ENCODE results near the gene G6PC3.
A peak's percentile ranks its signal among the peaks of the same experiment; 100 is the strongest.

G6PC3 gene

DNA sequence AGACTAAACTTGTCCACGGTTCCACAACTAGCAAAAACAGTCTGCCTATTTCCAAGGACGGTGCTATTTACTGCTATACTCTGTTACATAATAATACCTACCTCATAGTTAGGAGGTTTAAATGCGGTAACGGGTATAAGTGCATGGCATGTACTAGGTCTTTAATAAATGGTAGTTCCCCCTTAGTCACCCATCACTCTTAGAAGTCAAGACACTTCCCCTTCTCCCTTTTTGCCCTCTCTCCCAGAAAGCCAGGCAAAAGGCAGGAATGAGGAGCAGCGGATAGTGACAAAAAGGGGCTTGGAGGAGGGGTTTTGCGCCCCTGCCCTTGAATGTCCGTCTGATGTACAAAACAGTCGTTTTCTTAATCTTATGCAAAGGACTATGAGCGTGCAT lies 3.0 kb upstream of the G6PC3 start:
- H3K4me3 ChIP-seq (ENCODE audit: low read depth, low read length): no peak overlapping the region
- no peak for DNase-seq (ENCODE audit: low read depth, low spot score)
- TF ChIP-seq, protein P1, sequence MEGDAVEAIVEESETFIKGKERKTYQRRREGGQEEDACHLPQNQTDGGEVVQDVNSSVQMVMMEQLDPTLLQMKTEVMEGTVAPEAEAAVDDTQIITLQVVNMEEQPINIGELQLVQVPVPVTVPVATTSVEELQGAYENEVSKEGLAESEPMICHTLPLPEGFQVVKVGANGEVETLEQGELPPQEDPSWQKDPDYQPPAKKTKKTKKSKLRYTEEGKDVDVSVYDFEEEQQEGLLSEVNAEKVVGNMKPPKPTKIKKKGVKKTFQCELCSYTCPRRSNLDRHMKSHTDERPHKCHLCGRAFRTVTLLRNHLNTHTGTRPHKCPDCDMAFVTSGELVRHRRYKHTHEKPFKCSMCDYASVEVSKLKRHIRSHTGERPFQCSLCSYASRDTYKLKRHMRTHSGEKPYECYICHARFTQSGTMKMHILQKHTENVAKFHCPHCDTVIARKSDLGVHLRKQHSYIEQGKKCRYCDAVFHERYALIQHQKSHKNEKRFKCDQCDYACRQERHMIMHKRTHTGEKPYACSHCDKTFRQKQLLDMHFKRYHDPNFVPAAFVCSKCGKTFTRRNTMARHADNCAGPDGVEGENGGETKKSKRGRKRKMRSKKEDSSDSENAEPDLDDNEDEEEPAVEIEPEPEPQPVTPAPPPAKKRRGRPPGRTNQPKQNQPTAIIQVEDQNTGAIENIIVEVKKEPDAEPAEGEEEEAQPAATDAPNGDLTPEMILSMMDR (IDR thresholded peaks at IDR 0.05; ENCODE audit: low read depth, low read length): no peak
- in situ Hi-C loops (cut with HindIII; ENCODE audit: low sequenced_read_pairs): no loop called here

DNA sequence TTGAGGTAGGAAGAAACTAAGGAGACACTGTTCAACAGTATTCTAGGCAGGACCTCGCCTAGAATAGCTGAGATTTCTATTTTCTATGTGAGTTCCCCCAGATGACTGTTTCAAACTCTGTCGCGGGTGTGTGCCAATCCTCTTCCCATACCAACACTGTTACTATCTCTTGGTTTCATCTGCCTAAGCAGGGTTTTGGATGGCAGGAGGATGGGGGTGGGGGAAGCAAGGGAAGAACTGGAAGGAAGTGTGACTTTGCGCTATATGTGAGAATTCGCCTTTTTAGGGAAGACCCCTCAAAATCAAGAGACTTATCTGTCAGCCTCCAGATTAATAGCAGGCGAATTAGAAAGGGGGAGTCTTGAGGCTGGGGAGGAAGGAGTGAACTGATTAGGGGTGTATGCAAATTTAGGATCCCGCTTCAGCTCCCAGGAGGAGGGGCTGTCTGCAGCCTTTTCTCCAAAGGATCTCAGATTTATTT lies 521 bp upstream of the G6PC3 start:
- no peak for DNase-seq (ENCODE audit: low read depth, low spot score)
- in situ Hi-C loops (cut with HindIII; ENCODE audit: low sequenced_read_pairs): no loop called here
- peak overlapping the region; percentile 42 for H3K4me3 ChIP-seq (ENCODE audit: low read depth, low read length)
- TF ChIP-seq, protein P1 (IDR thresholded peaks at IDR 0.05; ENCODE audit: low read depth, low read length): no peak

DNA sequence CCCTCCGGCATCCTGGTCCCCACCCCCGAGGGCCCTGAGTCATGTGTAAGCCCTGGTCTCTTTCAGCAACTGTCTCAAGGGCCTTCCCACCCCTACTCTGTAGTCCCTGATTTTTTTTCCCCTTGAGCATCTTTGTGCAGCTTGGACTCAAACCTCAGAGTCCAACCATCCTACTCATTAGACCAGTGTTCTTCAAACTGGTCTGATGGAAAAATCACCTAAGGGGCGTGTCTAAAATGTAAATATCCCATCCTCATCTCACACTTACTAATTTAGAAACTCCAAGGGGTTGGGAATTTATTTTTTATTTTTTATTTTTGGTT lies 624 bp downstream of the G6PC3 start:
- H3K4me3 ChIP-seq (ENCODE audit: low read depth, low read length): peak overlapping the region; percentile 70
- no peak for DNase-seq (ENCODE audit: low read depth, low spot score)
- in situ Hi-C loops (cut with HindIII; ENCODE audit: low sequenced_read_pairs): no loop called here
- TF ChIP-seq, protein P1 (IDR thresholded peaks at IDR 0.05; ENCODE audit: low read depth, low read length): no peak

DNA sequence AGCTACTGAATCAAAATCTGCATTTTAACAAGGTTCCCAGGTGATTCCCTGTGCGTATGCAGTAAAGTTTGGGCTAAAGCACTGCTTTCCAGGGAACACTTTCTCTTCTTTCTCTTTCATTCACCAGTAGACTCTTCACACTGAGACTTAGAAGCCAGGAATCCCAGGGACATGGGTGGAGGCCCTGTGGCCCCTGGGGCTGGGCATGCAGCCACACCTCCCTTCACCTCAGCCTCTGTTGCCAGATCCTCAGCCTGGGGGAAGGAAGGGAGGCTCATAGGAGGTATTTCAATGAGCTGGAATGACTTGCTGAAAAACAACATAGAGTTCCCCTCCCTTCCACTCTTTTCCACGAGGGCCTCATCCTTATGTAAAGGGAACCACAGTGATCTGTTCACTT lies 1.2 kb downstream of the G6PC3 start:
- no peak for DNase-seq (ENCODE audit: low read depth, low spot score)
- TF ChIP-seq, protein P1 (IDR thresholded peaks at IDR 0.05; ENCODE audit: low read depth, low read length): no peak
- peak overlapping the region; percentile 70 for H3K4me3 ChIP-seq (ENCODE audit: low read depth, low read length)
- in situ Hi-C loops (cut with HindIII; ENCODE audit: low sequenced_read_pairs): no loop called here

DNA sequence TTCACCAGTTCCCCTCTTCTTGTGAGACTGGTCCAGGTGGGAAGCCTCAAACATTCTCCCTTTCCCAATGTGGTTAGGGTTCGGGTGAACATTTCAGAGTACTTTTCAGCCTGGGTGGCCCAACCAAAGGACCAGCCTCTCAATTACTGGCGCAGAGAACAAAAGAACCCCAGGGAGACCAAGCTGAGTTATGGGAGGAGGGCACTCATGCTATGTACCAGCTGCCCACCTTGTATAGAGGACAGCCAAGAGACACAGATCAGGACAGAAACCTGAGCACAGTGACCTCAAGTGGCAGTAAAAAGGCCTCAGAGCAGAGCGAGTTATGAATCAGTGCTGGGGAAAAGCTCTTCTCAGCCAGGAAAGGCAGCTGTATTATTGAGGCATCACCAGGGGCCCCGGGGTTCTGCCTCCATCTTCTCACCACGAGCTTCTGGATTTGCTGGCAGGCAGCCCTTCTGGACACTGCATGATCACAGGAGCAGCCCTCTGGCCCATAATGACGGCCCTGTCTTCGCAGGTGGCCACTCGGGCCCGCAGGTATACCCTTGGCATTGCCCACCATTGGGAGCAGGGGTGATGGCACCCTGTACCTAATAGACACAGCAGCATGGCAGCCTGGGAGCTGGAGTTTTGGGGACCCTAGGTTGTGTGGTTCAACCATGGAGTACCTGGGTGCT lies 3.8 kb downstream of the G6PC3 start:
- H3K4me3 ChIP-seq (ENCODE audit: low read depth, low read length): no peak overlapping the region
- in situ Hi-C loops (cut with HindIII; ENCODE audit: low sequenced_read_pairs): no loop called here
- TF ChIP-seq, protein P1 (IDR thresholded peaks at IDR 0.05; ENCODE audit: low read depth, low read length): no peak
- DNase-seq (ENCODE audit: low read depth, low spot score): no peak

DNA sequence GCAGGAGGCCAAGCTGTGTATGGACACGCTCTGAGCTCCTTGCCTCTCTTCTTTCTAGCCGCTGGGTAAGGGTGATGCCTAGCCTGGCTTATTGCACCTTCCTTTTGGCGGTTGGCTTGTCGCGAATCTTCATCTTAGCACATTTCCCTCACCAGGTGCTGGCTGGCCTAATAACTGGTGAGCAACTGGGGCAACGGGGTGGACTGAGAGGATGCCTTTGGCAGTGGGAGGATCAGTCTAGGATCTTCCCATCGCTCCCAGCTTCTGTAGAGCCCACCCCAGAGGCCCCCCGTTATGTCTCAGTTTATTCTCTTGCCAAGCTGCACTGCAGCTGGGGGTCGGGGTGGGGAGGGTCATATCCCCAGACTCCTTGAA lies 4.4 kb downstream of the G6PC3 start:
- DNase-seq (ENCODE audit: low read depth, low spot score): no peak
- H3K4me3 ChIP-seq (ENCODE audit: low read depth, low read length): no peak overlapping the region
- in situ Hi-C loops (cut with HindIII; ENCODE audit: low sequenced_read_pairs): no loop called here
- TF ChIP-seq, protein P1 (IDR thresholded peaks at IDR 0.05; ENCODE audit: low read depth, low read length): no peak

All from astrocyte of the spinal cord (primary cell).